Dendritic cell treated with granulocyte-macrophage colony-stimulating factor and Interleukin-4, amounts not matched to agents 40 ng/mL and 50 ng/mL, for 4 days (primary cell): ENCODE data around the gene SEPTIN12.
"Not testable (repeated sequence)": the region's sequence is repeated elsewhere in the genome, so short reads cannot be mapped to it uniquely, and the experiment has no call there.

ENCODE experiments used
- H3K27ac Mint-ChIP-seq: one replicate; pipeline ENCODE4 v1.8.0; 2022; ENCODE audit warnings: mild to moderate bottlenecking, mixed read lengths
- H3K27me3 Mint-ChIP-seq: one replicate; pipeline ENCODE4 v1.8.0; 2022; ENCODE audit warnings: mild to moderate bottlenecking, mixed read lengths
- H3K36me3 Mint-ChIP-seq: one replicate; pipeline ENCODE4 v1.8.0; 2022; ENCODE audit warnings: low read depth, mixed read lengths
- H3K4me1 Mint-ChIP-seq: one replicate; pipeline ENCODE4 v1.8.0; 2022; ENCODE audit warnings: low read depth, mixed read lengths
- H3K4me3 Mint-ChIP-seq: one replicate; pipeline ENCODE4 v1.8.0; 2022; ENCODE audit warnings: mild to moderate bottlenecking, moderate library complexity, mixed read lengths
- H3K9me3 Mint-ChIP-seq: one replicate; pipeline ENCODE4 v1.8.0; 2022; ENCODE audit warnings: mixed read lengths
- intact Hi-C: fragments of 100-400 bp; cut with micrococcal nuclease; formaldehyde crosslinking; loops from one replicate; pipeline ENCODE4 v1.15.0; 2022

The SEPTIN12 gene

GRCh38 chr16:4784444-4784987, 3.6 kb downstream of the SEPTIN12 start:
- H3K27me3 Mint-ChIP-seq, H3K27ac Mint-ChIP-seq, H3K36me3 Mint-ChIP-seq, H3K4me3 Mint-ChIP-seq, H3K9me3 Mint-ChIP-seq, intact Hi-C loops: not testable (repeated sequence)
- peaks cover 20% of the 10 kb centered on the region for H3K4me1 Mint-ChIP-seq

- Mint-ChIP-seq H3K4me1 (peaks cover 20% of the 10 kb centered on the region), H3K36me3 (no peaks in the 10 kb centered on the region), H3K4me3 (no peak overlapping the region), H3K27ac (no peak overlapping the region), H3K27me3 (peaks cover 4% of the 10 kb centered on the region), H3K9me3 (no peaks in the 10 kb centered on the region)
- intact Hi-C loops: no loop called here
Measured at GRCh38 chr16:4783951-4784336, 4.2 kb downstream of the SEPTIN12 start.

GRCh38 chr16:4783251-4783950, 4.7 kb downstream of the SEPTIN12 start:
- intact Hi-C loops: no loop called here
- Mint-ChIP-seq H3K4me1 (peaks cover 20% of the 10 kb centered on the region), H3K27ac (no peak overlapping the region), H3K27me3 (peaks cover 4% of the 10 kb centered on the region), H3K9me3 (no peaks in the 10 kb centered on the region), H3K4me3 (no peak overlapping the region), H3K36me3 (no peaks in the 10 kb centered on the region)

GRCh38 chr16:4780235-4780634, 7.9 kb downstream of the SEPTIN12 start:
- intact Hi-C loops: no loop called here
- Mint-ChIP-seq H3K4me1 (peaks cover 22% of the 10 kb centered on the region), H3K36me3 (no peaks in the 10 kb centered on the region), H3K4me3 (no peak overlapping the region), H3K9me3 (no peaks in the 10 kb centered on the region), H3K27me3 (no peaks in the 10 kb centered on the region), H3K27ac (no peak overlapping the region)

GRCh38 chr16:4778050-4778392, 10.1 kb downstream of the SEPTIN12 start:
- H3K27ac Mint-ChIP-seq: no peak overlapping the region
- H3K9me3 Mint-ChIP-seq: no peaks in the 10 kb centered on the region
- no peak overlapping the region for H3K4me3 Mint-ChIP-seq
- no peaks in the 10 kb centered on the region for H3K27me3 Mint-ChIP-seq
- intact Hi-C loops: no loop called here
- no peaks in the 10 kb centered on the region for H3K36me3 Mint-ChIP-seq
- peaks cover 28% of the 10 kb centered on the region for H3K4me1 Mint-ChIP-seq

GRCh38 chr16:4777339-4778049, 10.7 kb downstream of the SEPTIN12 start:
- Mint-ChIP-seq H3K4me3 (no peak overlapping the region), H3K27ac (no peak overlapping the region), H3K4me1 (peaks cover 23% of the 10 kb centered on the region), H3K36me3 (no peaks in the 10 kb centered on the region), H3K27me3 (no peaks in the 10 kb centered on the region), H3K9me3 (no peaks in the 10 kb centered on the region)
- intact Hi-C loops: no loop called here

GRCh38 chr16:4776141-4776705, 11.9 kb downstream of the SEPTIN12 start:
- peaks cover 14% of the 10 kb centered on the region for H3K4me1 Mint-ChIP-seq
- H3K4me3 Mint-ChIP-seq: no peak overlapping the region
- no peaks in the 10 kb centered on the region for H3K36me3 Mint-ChIP-seq
- intact Hi-C loops: no loop called here
- no peaks in the 10 kb centered on the region for H3K27me3 Mint-ChIP-seq
- H3K27ac Mint-ChIP-seq: no peak overlapping the region
- no peaks in the 10 kb centered on the region for H3K9me3 Mint-ChIP-seq

- Mint-ChIP-seq H3K27me3 (no peaks in the 10 kb centered on the region), H3K9me3 (no peaks in the 10 kb centered on the region)
- intact Hi-C loops: no loop called here
Measured at GRCh38 chr16:4775005-4775404, 13.1 kb downstream of the SEPTIN12 start.

GRCh38 chr16:4772351-4772750, 15.8 kb downstream of the SEPTIN12 start:
- no peak overlapping the region for H3K4me3 Mint-ChIP-seq
- H3K4me1 Mint-ChIP-seq: peaks cover 29% of the 10 kb centered on the region
- H3K27me3 Mint-ChIP-seq: no peaks in the 10 kb centered on the region
- no peak overlapping the region for H3K27ac Mint-ChIP-seq
- H3K36me3 Mint-ChIP-seq: peaks cover 6% of the 10 kb centered on the region
- H3K9me3 Mint-ChIP-seq: no peaks in the 10 kb centered on the region
- intact Hi-C loops: no loop called here

More at GRCh38 chr16:4775005-4775404, 13.1 kb downstream of the SEPTIN12 start:
- Mint-ChIP-seq H3K4me1 (peaks cover 11% of the 10 kb centered on the region), H3K27ac (no peak overlapping the region), H3K4me3 (no peak overlapping the region), H3K36me3 (no peaks in the 10 kb centered on the region)

- intact Hi-C loops: no loop called here
- no peaks in the 10 kb centered on the region for H3K9me3 Mint-ChIP-seq
- H3K4me1 Mint-ChIP-seq: peaks cover 32% of the 10 kb centered on the region
- H3K4me3 Mint-ChIP-seq: no peak overlapping the region
- H3K36me3 Mint-ChIP-seq: peaks cover 6% of the 10 kb centered on the region
- H3K27ac Mint-ChIP-seq: no peak overlapping the region
- no peaks in the 10 kb centered on the region for H3K27me3 Mint-ChIP-seq
Measured at GRCh38 chr16:4771646-4772045, 16.5 kb downstream of the SEPTIN12 start.

- intact Hi-C loops: loop anchor here (5.0 kb wide), 1 partner anchor 188 kb away; the partner anchor contains the start of gene SEC14L5
- Mint-ChIP-seq H3K4me1 (peaks cover 43% of the 10 kb centered on the region), H3K9me3 (no peaks in the 10 kb centered on the region), H3K36me3 (peaks cover 20% of the 10 kb centered on the region), H3K27ac (peak overlapping the region; percentile 90), H3K4me3 (peak overlapping the region; percentile 89), H3K27me3 (no peaks in the 10 kb centered on the region)
Measured at GRCh38 chr16:4769306-4769638, 18.9 kb downstream of the SEPTIN12 start.

- H3K9me3 Mint-ChIP-seq: no peaks in the 10 kb centered on the region
- H3K27ac Mint-ChIP-seq: peak overlapping the region; percentile 90
- H3K27me3 Mint-ChIP-seq: no peaks in the 10 kb centered on the region
- peak overlapping the region; percentile 89 for H3K4me3 Mint-ChIP-seq
- intact Hi-C loops: loop anchor here (1.0 to 5.0 kb wide), 3 partner anchors 34 to 189 kb away; partner anchors contain the start of genes ANKS3, DNAAF8 and SEC14L5
- peaks cover 44% of the 10 kb centered on the region for H3K4me1 Mint-ChIP-seq
- peaks cover 25% of the 10 kb centered on the region for H3K36me3 Mint-ChIP-seq
Measured at GRCh38 chr16:4768549-4769305, 19.4 kb downstream of the SEPTIN12 start.

- peaks cover 48% of the 10 kb centered on the region for H3K4me1 Mint-ChIP-seq
- H3K4me3 Mint-ChIP-seq: peak overlapping the region; percentile 89
- H3K36me3 Mint-ChIP-seq: peaks cover 33% of the 10 kb centered on the region
- no peaks in the 10 kb centered on the region for H3K27me3 Mint-ChIP-seq
- intact Hi-C loops: loop anchor here (1.0 to 5.0 kb wide), 4 partner anchors 34 to 189 kb away; partner anchors contain the start of genes ANKS3, DNAAF8, GLYR1 and SEC14L5
- H3K9me3 Mint-ChIP-seq: no peaks in the 10 kb centered on the region
- peak overlapping the region; percentile 90 for H3K27ac Mint-ChIP-seq
Measured at GRCh38 chr16:4767872-4768548, 20.1 kb downstream of the SEPTIN12 start.
